HG03439 (cell line): ENCODE results near the gene MPPED1.

Source experiments
- ATAC-seq: cut with Tn5 transposase; IDR thresholded peaks from one replicate; pipeline ENCODE4 v1.9.1; 2021; ENCODE audit warnings: mild to moderate bottlenecking, moderate library complexity; ENCODE audit not compliant: unreplicated experiment

MPPED1 gene

DNA sequence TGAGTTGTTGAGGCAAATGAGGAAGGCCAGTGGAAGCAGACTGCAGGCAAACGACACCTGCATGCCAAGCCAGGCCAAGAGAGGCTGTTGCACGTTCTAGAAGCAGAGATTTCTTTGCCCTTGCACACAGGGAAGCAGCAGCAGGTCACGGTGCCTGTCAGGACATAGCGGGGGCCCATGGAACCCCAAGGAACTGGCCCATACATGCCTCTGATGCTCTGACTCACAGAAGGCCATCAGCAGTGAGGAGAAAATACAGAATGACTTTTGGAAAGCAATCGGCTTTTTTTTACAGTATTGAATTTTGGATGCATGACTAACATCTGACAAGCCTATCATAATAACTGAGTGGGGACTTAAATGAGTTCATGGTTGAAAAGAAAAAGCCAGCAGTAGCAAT is 123.9 kb downstream of the MPPED1 start:
- no peak for ATAC-seq

DNA sequence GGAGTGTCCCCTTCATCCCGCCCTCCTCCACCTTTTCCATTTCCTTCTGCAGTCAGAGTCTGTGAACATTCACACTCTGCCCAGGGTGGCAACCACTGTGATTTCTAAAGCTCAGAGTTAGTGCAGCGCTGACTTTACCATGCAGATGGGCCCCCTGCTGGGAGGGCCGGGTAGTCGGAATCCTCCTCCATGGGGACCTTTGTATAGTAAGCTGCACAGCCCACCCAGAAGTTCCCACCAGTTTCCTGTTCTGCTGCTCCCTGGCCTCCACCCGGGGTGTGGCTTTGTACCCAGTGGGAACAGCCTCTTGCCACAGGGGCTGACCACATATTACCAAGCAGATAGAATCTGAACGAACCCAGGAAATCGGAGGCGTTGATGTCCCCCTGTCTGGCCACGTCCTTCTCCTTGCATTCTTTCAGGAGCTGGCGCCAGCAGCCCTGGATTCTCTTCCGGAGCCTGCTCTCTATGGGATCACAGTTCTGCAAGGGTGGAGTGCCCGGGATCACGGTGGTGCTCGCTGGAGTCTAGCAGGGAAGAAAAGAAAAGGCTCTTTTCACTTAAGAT is 125.3 kb downstream of the MPPED1 start:
- ATAC-seq: no peak

DNA sequence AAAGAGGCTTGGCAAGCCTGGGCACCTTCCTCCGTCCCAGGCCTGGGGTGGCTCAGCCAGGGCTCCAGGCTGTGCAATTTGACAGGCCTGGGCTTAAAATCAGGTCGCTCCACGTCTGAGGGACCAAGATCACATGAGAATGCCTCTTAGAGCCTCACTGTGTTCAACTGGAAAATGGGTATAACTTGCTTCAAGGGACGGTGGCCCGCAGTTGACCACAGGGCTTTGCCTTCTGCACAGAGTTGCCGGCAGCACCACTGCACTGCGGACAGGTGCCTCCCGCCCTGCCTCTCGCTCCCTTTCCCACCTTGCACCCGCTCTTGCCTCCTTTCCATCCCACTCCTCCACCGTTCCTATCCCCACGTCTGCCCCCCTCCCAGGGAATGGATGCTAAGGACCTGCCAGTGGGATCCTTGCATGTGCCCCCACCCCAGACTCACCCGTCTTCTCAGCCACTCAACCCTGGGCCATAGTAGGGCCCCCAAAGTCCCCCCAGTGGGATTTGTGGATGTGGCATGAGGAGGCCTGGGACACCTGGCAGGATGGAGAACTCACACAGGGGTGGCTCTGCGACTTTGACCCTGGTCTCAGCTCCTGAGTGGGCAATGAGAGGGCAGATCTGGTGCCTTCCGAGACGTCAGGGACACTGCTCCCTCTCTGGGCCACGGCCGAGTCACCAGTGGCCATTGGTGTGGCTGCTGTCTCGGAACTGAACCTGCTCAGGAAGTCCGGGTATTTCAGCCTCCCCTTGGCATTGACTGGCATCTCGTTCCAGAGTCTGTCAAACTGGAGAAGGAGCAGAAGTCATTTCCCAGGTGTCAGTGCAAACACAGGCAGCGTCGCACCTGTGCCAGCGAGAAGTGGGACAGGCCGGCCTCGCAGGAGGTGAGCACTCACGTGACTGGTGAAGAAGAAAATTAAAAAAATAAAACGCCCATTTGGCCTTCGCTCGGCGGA is 128.0 kb downstream of the MPPED1 start:
- no peak for ATAC-seq

DNA sequence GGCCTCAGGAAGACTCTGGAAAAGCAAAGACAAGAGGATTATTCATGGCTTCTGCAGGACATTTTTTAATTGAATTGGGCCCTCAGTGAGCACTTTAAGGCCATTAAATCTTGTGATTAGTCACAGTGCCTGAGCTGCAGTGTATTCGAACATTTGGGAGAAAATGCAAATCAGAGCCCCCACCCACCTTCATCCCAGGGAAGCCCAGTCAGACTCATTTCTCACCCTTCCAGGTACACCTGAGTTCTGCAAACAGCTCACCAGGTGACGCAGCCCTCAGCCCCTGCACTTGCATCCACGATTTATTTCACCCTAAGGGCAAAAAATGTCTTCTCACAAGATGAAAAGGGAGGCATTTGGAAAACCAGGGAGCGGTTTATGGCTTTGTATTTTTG is 128.7 kb downstream of the MPPED1 start:
- no peak for ATAC-seq

DNA sequence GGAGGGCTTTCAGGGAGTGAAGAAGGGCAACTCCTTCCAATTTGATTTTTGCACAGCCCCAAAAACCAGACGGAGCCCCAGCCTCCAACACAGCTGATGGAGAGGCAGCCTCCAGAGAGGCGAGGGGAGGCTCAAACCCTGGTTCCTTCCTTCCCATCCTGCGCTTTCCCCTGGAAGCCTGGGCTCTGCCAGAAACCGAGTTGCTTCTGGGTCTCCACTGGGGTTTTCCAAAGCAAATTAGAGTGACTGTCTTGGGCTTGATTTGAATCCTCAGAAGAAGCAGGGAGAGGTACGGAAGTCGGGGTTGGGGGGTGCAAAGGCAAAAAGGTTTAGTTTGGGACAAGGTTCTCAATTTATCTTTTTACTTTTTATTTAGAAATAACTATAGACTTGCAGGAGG is 129.2 kb downstream of the MPPED1 start:
- no peak for ATAC-seq

DNA sequence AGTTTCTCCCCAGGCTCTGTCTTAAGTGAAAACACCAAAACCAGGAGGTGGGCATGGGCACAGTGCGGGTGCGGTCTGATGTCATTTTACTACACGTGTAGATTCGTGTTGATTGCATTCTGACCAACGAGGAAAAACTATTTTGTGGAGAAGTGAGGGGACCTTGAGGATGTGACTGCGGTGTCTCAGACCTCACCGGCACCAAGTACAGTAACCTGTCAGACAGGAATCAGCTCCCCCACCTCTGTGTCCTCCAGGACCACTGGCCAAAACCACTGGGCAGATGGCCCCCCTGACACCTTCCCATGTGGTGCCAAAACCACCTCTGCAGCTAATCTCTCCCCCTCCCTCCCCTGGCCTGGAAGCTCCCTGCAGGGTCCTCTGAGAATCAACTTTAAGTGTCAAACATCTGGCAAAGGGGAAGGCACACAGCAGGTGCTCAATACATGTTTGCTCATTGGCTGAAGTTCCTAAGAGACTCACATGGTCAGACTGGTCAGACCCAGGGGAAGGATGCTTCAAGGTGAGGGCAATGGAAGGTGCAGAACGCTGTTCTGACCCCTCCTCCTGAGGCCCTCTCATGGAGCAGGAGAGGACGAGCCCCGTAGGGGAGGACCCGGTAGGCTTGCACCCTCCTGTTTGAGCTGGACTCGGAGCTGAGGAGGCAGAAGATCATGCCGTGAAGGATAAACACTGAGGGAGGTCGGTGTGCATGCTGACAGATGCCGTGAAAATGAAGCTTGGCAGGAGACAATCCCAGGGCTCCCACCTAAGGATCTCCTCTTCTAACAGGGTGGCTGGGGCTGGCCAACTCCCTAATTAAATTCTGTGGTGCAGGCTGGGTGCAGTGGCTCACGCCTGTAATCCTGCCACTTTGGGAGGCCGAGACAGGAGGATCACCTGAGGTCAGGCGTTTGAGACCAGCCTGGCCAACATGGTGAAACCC is 129.9 kb downstream of the MPPED1 start:
- ATAC-seq: no peak

DNA sequence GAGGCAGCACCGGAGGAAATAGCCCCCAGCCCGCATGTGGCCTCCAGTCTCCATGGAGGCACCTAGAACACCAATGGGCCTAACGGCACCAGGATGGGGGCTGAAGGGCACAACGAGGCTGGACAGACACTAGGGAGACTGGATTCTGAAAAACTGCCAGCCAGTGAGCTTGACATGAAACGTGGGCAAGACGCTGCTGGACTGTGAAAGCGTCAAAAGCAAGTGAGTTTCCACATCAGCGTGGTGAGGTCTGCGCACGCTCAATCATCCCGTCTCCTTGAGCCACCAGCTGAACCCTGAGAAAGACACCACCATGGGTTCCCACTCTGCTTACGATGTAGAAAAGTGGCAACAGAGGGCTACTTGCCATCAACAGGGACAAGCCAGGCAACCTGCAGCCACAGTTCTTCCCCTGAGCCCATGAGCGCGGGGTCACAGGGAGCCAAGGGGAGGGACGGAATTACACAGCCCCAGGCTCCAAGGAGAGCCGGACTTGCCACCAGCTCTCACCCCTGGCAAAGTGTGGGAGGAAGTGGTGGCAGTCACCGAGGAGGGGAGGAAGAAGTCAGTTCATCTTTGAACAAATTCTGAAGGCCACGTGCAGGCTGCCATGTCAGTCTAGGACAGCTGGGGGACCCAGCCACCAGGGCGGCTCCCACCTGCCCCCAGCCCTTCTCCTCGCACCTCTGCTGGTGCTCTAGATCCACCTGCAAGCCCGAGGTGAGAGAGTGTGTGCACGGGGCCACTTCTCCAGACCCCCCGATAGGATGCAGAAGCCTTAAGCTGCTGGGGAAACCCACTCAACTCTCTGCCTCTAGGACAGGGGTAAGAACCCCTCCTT is 131.1 kb downstream of the MPPED1 start:
- ATAC-seq: no peak

DNA sequence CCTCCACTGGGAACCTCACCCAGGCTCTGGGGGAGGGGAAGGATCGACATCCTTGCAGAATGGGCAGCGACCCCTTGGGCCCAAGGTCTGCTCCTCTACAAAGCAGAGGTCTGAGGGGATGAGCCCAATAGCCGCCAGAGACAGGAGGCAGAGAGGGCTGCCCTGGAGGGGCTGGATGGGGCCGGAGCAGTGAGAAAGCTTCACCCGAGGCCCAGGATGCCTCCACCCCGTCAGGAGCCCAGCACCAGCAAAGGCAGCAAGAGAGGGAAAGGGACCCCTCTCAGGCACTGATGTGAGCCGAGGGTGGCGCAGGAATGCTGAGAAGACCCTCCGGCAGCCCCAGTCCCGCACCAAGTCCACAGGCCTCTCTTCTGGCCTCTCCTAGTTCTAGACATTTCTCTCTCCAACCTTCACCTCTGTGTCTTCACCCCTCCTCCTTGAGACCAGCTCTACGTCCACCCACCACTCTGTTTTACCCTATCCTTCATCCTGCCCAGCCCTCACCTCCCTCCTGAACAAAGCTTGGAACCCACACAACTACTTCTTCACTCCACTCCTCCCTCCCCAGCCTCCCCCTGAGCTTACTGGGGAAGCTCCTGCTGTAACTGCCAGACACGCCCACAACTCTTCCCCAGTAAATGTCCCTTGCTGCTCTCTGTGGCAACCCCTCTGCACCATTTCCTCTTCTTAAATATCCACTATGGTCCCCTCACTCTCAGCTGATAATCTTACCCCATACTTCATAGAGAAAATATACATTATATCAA is 131.9 kb downstream of the MPPED1 start:
- no peak for ATAC-seq

DNA sequence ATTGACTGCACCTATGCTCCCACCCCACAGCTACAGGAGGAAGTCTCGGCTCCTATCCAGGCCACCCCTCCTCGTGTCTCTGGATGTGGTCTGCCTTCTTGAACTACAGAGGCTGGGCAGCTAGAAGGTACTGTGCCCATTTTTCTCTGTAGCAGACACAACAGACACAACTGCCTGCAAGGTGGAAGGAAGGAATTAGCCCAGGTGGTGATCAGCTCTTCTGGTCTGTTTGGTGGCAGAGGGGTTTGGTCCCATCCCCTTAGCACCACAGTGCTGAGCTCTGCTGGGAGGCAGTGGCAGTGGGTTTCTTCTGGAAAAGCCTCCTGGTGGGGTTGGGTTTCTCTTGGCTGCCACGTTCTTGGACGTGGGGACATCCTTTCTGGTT is 132.5 kb downstream of the MPPED1 start:
- ATAC-seq: no peak

DNA sequence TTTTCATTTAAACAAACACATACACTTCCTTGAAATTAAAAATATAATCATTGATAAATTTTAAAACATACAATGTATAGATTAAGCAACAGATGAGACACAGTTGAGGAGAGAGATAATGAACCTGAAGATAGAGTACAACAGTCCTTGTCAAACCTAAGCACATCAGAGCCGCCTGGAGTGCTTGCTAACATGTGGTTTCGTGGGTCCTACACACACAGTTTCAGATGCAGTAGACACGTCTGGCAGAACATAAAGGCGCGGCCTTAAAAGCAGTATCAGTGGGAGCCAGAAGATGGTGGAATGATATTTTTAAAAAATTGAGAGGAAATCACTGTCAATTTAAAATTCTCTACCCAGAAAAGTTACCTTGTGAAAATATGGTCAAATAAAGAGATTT is 134.4 kb downstream of the MPPED1 start:
- ATAC-seq: no peak

DNA sequence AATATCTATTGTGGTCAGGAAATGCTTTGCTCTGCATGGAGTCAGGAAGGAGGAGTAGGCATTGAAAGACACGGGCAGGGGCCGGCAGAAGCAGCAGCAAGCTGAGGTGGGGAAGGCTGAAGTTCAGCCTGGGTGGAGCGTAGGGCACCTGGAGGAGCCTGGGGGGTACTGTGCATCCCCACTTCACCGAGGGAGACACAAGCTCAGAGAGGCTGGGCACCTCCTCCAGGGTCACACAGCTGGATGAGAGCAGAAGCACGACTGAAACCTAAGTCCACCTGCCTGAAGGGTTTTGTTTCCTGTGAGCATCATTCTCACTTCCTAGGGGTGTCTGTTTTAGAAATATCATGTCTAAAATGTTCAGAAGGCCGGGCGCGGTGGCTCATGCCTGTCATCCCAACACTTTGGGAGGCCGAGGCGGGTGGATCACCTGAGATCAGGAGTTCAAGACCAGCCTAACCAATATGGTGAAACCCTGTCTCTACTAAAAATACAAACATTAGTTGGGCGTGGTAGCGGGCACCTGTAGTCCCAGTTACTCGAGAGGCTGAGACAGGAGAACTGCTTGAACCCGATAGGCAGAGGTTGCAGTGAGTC is 138.3 kb downstream of the MPPED1 start:
- no peak for ATAC-seq

DNA sequence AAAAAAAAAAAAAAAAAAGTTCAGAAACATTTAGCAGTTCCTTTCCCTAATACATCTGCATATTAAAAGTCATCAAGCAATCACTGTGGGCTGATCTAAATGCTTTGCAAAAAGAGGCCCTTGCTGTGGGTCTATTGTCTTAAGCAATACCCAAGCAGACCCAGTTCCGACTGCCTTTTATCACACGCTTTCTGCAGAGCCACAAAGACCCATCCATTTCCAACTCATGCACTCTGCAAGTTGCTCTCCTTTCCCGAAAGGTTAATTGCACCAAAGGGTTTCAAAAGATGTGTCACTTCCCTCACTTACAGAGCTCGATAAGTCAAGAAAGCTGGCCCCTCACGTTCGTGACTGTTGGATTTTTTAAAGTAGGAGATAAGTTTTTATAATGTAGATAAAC is 138.9 kb downstream of the MPPED1 start:
- no peak for ATAC-seq

DNA sequence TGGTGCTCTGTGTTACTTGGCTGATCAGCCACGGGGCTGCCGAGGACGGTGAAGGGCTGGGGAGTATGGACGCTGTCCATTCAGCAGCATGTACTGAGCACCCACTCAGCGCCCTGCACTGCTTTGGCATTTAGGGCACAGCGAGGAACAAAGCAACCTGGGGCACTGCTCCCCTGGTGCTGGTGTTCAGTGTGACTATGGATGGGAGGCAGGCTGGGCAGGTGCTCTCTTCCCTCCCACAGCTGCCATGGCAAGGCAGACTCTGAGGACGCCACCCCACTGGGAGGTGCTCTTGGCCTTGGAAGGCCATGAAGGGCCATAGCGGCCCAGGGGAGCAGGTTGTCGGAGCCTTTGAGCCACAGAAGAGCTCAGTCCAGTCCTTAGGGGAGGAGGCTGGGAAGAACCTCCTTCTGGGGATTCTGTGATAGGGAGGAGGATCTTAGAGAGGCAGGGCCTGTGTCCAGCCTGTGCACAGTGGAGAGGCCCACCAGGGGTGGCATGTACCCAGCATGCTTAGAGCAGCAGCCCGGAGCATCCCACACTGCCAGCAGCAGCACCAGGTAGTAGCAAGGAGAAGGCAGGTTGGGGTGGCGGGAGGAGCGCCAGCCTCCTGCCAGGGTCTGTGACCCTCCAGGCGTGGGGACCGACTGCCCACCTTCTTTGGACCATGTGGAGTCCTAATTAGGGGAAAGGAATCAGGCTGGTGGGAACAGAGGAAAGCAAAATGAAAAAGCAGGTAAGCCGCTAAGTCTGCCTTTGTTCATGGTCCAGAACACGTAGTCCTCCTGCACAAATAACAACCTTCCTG is 141.8 kb downstream of the MPPED1 start:
- no peak for ATAC-seq

DNA sequence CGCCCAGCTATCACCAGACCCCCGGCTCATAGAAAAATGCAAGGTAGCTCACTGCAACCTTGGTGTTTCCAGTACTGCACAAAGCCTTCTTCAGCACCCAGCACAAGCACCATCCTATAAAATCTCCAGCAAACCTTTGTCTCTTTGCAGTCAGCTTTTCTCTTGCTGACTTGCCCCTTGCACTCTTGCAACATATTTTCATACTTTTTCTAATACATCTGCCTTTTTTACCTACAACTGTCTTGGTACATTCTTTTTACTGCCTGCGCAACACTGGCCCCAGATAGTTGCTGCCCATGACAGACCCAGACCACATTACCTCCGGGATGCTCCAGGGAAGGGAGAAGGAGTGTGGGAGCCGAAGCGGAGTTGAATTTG is 142.4 kb downstream of the MPPED1 start:
- ATAC-seq: no peak

DNA sequence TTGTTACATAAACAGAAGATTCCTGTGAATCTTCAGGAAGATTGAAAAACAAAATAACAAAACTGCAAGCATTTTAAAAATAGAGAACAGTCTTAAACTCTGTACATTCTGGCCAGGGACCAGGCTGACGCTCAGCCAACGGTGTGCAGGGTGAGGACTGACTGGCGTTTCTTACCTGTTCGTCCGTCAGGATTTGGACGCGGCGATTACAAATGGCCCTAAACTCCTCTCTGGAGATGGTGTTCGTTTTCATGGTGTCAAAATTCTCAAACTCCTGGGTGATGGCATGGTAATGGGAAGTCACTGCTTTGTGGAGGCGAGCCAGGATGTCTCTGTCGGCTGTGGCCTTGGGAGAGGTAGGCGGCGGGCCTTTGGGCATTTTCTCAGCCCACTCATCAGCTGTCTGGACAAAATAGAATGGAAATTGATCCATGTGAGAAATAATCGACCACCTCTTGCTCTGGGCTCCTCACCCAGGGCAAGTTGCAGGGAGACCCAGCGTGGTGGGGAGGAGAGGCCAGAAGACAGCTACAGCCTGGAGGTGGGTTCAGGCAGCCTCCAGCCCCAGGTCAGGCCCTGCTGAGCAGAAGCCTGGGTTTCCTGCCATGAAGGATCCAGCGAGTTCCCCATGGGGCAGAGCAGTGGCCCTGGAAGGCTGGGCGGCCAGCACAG is 143.0 kb downstream of the MPPED1 start:
- ATAC-seq: no peak

DNA sequence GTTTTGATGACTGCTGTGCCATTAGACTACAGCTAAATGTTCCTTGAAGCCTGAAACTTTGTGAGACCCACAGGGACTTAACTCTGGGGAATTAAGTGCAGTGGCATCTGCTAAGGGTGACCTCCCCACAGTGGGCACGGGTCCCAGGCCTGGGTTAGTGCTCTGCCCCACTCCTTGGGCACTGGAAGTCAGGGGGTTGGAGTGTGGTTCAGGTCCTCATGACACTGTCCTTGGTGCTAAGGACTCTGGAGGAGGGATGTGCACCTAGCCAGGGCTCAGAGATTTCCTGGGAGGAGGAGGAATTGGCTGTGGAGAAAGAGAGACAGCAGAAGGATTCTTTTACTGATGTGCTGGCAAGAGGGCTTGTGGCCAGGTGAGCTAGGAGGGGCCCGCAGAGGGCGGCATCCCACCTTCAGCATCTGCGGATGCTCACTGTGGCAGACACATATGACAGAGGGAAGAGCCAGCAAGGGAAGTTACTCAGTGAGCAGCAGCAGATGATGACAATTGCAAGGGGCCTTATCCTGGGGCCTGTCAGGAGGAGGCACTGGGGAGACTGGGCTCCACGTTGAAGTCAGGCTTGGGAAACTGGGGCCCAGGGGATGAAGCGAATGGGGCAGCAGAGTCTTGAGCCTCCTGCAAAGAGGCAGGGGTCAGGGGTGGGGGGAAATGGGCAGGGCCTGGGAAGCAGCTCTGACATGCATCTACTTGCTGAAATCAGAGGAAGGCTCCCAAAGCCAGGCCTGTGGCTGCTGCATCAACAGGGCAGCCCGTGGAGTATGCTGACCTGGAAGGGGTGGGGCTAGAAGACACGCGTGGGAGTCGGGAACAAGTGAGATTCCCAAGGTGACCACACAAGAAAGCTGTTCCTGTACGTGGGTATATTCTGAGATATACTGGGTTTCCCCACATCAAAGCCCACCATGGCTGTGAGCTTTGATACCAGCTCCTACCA is 144.0 kb downstream of the MPPED1 start:
- ATAC-seq: no peak
